IMR-90 (cell line): ENCODE measurements around the gene ACSM6.

Experiments
- BHLHE40 ChIP-seq: fragments of 150-350 bp; IDR thresholded peaks from 2 replicates; pipeline ENCODE4 v1.6.1; 2016; ENCODE audit warnings: mild to moderate bottlenecking, low read depth, low read length
- CEBPB ChIP-seq: IDR thresholded peaks from 2 replicates; pipeline ENCODE4 v1.6.1; 2012; ENCODE audit warnings: low read depth, low read length, improper control_type of control experiment
- ELK1 ChIP-seq: fragments of 150-350 bp; IDR thresholded peaks from 2 replicates; pipeline ENCODE4 v1.6.1; 2016; ENCODE audit warnings: low read depth, mild to moderate bottlenecking, low read length, moderate library complexity, borderline replicate concordance
- POLR2A ChIP-seq: IDR thresholded peaks from 2 replicates; pipeline ENCODE4 v1.6.1; 2012; ENCODE audit warnings: mild to moderate bottlenecking, low read depth, low read length
- RAD21 ChIP-seq: IDR thresholded peaks from 2 replicates; pipeline ENCODE4 v1.6.1; 2012; ENCODE audit warnings: low read length, improper control_type of control experiment
- RCOR1 ChIP-seq: IDR thresholded peaks from 2 replicates; pipeline ENCODE4 v1.6.1; 2012; ENCODE audit warnings: mild to moderate bottlenecking, low read length, improper control_type of control experiment; ENCODE audit not compliant: insufficient replicate concordance
- RFX5 ChIP-seq: IDR thresholded peaks from 2 replicates; pipeline ENCODE4 v1.8.0; 2012; ENCODE audit warnings: low read depth, mild to moderate bottlenecking, low read length, moderate library complexity
- SMC3 ChIP-seq: fragments of 150-350 bp; IDR thresholded peaks from 2 replicates; pipeline ENCODE4 v1.6.1; 2016; ENCODE audit warnings: low read depth, mild to moderate bottlenecking, antibody characterized with exemption, low read length, moderate library complexity
- USF2 ChIP-seq: fragments of 150-350 bp; IDR thresholded peaks from 2 replicates; pipeline ENCODE4 v1.6.1; 2017; ENCODE audit warnings: mild to moderate bottlenecking, antibody characterized with exemption, low read length, low read depth
- TF ChIP-seq, protein P1 (sequence below): conservative IDR thresholded peaks from 2 replicates; pipeline ENCODE4 v1.5.1; 2012; ENCODE audit warnings: mild to moderate bottlenecking, low read depth, low read length, improper control_type of control experiment

GRCh38 chr10:95237376-95238170, 43.5 kb downstream of the ACSM6 start:
- no peak for TF ChIP-seq POLR2A
- TF ChIP-seq ELK1, result no peak
- no peak for TF ChIP-seq SMC3
- TF ChIP-seq, protein P1, sequence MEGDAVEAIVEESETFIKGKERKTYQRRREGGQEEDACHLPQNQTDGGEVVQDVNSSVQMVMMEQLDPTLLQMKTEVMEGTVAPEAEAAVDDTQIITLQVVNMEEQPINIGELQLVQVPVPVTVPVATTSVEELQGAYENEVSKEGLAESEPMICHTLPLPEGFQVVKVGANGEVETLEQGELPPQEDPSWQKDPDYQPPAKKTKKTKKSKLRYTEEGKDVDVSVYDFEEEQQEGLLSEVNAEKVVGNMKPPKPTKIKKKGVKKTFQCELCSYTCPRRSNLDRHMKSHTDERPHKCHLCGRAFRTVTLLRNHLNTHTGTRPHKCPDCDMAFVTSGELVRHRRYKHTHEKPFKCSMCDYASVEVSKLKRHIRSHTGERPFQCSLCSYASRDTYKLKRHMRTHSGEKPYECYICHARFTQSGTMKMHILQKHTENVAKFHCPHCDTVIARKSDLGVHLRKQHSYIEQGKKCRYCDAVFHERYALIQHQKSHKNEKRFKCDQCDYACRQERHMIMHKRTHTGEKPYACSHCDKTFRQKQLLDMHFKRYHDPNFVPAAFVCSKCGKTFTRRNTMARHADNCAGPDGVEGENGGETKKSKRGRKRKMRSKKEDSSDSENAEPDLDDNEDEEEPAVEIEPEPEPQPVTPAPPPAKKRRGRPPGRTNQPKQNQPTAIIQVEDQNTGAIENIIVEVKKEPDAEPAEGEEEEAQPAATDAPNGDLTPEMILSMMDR, result no peak
- TF ChIP-seq USF2, result no peak
- TF ChIP-seq CEBPB, result no peak
- TF ChIP-seq RFX5, result no peak
- TF ChIP-seq RAD21, result no peak
- no peak for TF ChIP-seq BHLHE40
- TF ChIP-seq RCOR1, result no peak
